Activated B cell treated with CpG ODN at 0.5 μM for 24 hours (primary cell): ENCODE results near the gene VWA5B2. TPM values are rescaled to one million over a fixed set of nuclear protein-coding genes. Genes with fewer than 3 reads are reported as not detected.

Experiments
- ATAC-seq: fragments of 200-7000 bp; cut with Tn5 transposase; one replicate; pipeline ENCODE4 v1.10.0; 2021; ENCODE audit warnings: low read depth, mild to moderate bottlenecking, moderate library complexity
- CTCF ChIA-PET: fragments of 350-600 bp; sonication (Branson Sonifier 250); formaldehyde crosslinking; loops from one replicate; lab custom pipeline; 2021; ENCODE audit warnings: antibody characterized with exemption; lab: Charles Lee
- POLR2A ChIA-PET: fragments of 350-600 bp; sonication (Branson Sonifier 250); formaldehyde crosslinking; loops from one replicate; lab custom pipeline; 2021; ENCODE audit warnings: antibody characterized with exemption; lab: Charles Lee
- DNase-seq: peaks from one replicate; pipeline ENCODE4 v3.0.0; 2022
- H3K27ac Mint-ChIP-seq: one replicate; pipeline ENCODE4 v1.8.0; 2020; ENCODE audit warnings: mixed read lengths
- H3K27me3 Mint-ChIP-seq: one replicate; pipeline ENCODE4 v1.8.0; 2021; ENCODE audit warnings: mixed read lengths
- H3K36me3 Mint-ChIP-seq: one replicate; pipeline ENCODE4 v1.8.0; 2021; ENCODE audit warnings: low read depth, mixed read lengths
- H3K4me1 Mint-ChIP-seq: one replicate; pipeline ENCODE4 v1.8.0; 2021; ENCODE audit warnings: mixed read lengths
- H3K4me3 Mint-ChIP-seq: one replicate; pipeline ENCODE4 v1.8.0; 2020; ENCODE audit warnings: mild to moderate bottlenecking, mixed read lengths
- H3K9me3 Mint-ChIP-seq: one replicate; pipeline ENCODE4 v1.8.0; 2020; ENCODE audit warnings: mixed read lengths
- CTCF ChIP-seq: fragments of 200-600 bp; IDR thresholded peaks from one replicate; pipeline ENCODE4 v1.8.0; 2022; ENCODE audit warnings: antibody characterized with exemption, mild to moderate bottlenecking
- intact Hi-C: fragments of 100-400 bp; cut with micrococcal nuclease; formaldehyde crosslinking; loops from one replicate; pipeline ENCODE4 v1.15.1; 2024
- total RNA-seq: library from RNA; stranded (reverse); gene quantifications from 2 replicates; pipeline ENCODE4 v1.2.3, GENCODE V29; 2022

Gene VWA5B2
- total RNA-seq, 1 donor from 2014 or later = 0.42 TPM

GRCh38 chr3:184248454-184249411 lies 19.3 kb downstream of the VWA5B2 start, which contains the start of gene ALG3:
ALG3 (minus strand) TSS chr3:184248962; CDS start chr3:184248940, 22 bp downstream.
- H3K4me1 Mint-ChIP-seq = peaks cover 19% of the 10 kb centered on the region
- no peaks in the 10 kb centered on the region for H3K27me3 Mint-ChIP-seq
- no peak for TF ChIP-seq CTCF
- intact Hi-C loops = loop anchor here (1.0 to 2.0 kb wide), 11 partner anchors 51 to 1690 kb away; partner anchors contain the start of genes ABCF3, AP2M1, EIF2B5 and EIF4G1
- ATAC-seq = peak; percentile 63
- H3K36me3 Mint-ChIP-seq = peaks cover 29% of the 10 kb centered on the region
- CTCF ChIA-PET = interaction anchor here (0.8 to 4.1 kb wide), 4 partner anchors 21 to 112 kb away, joined by 3 to 17 read pairs (median 9); no protein-coding TSS in a partner anchor
- no peaks in the 10 kb centered on the region for H3K9me3 Mint-ChIP-seq
- H3K4me3 Mint-ChIP-seq = peak within 1 kb of the TSS; percentile 90
- H3K27ac Mint-ChIP-seq = peak within 1 kb of the TSS; percentile 94
- peak; percentile 88 for DNase-seq
- POLR2A ChIA-PET = interaction anchor here (0.6 to 1.4 kb wide), 6 partner anchors 12 to 409 kb away, joined by 3 to 10 read pairs (median 3); partner anchors contain the start of genes AP2M1, CAMK2N2, PARL and VWA5B2

GRCh38 chr3:184249412-184250166 lies 20.2 kb downstream of the VWA5B2 start, which contains the start of gene EEF1AKMT4:
EEF1AKMT4 (plus strand) TSS chr3:184249672; CDS start chr3:184249695, 23 bp downstream.
- intact Hi-C loops = loop anchor here (1.0 to 2.0 kb wide), 17 partner anchors 12 to 1689 kb away; partner anchors contain the start of genes ABCC5, ABCF3, AP2M1 and CAMK2N2
- peaks cover 22% of the 10 kb centered on the region for H3K36me3 Mint-ChIP-seq

GRCh38 chr3:184250167-184250828 lies 20.9 kb downstream of the VWA5B2 start:
- intact Hi-C loops = loop anchor here (1.0 to 2.0 kb wide), 6 partner anchors 11 to 355 kb away; partner anchors contain the start of genes ABCC5 and CAMK2N2
- peak; percentile 68 for ATAC-seq

More at GRCh38 chr3:184249412-184250166, 20.2 kb downstream of the VWA5B2 start, which contains the start of gene EEF1AKMT4:
- ChIA-PET POLR2A (interaction anchor here (0.6 to 1.4 kb wide), 9 partner anchors 12 to 408 kb away, joined by 3 to 10 read pairs (median 3); partner anchors contain the start of genes ABCF3, AP2M1, CAMK2N2 and EIF2B5), CTCF (interaction anchor here (0.6 to 1.9 kb wide), 11 partner anchors 11 to 354 kb away, joined by 3 to 17 read pairs (median 3); partner anchors contain the start of gene CAMK2N2)
- Mint-ChIP-seq H3K4me3 (peak within 1 kb of the TSS; percentile 90), H3K4me1 (peaks cover 19% of the 10 kb centered on the region), H3K27ac (peak within 1 kb of the TSS; percentile 94), H3K9me3 (no peaks in the 10 kb centered on the region), H3K27me3 (no peaks in the 10 kb centered on the region)
- DNase-seq (peak; percentile 89), ATAC-seq (peak; percentile 81)
- TF ChIP-seq CTCF = no peak

More at GRCh38 chr3:184250167-184250828, 20.9 kb downstream of the VWA5B2 start:
- Mint-ChIP-seq H3K4me3 (peak overlapping the region; percentile 90), H3K27ac (peak overlapping the region; percentile 94), H3K9me3 (no peaks in the 10 kb centered on the region), H3K4me1 (peaks cover 19% of the 10 kb centered on the region), H3K27me3 (no peaks in the 10 kb centered on the region), H3K36me3 (peaks cover 15% of the 10 kb centered on the region)
- ChIA-PET CTCF (interaction anchor here (0.6 to 1.9 kb wide), 10 partner anchors 11 to 354 kb away, joined by 3 to 17 read pairs (median 4); partner anchors contain the start of gene CAMK2N2), POLR2A (interaction anchor here (0.9 to 1.4 kb wide), 7 partner anchors 11 to 366 kb away, joined by 3 to 6 read pairs (median 3); partner anchors contain the start of genes ABCF3, AP2M1, CAMK2N2 and EIF2B5)
- peak; percentile 88 for TF ChIP-seq CTCF
- peak; percentile 79 for DNase-seq
